Ovary (tissue), 3 donors: Measurements from ENCODE around the gene SESTD1.

Experiments used
- EP300 ChIP-seq: sonication (generic); formaldehyde crosslinking; IDR thresholded peaks from one replicate; pipeline ENCODE4 v1.6.1; 2017; ENCODE audit warnings: antibody characterized with exemption
- POLR2A ChIP-seq: fragments of 450-650 bp; IDR thresholded peaks from one replicate; pipeline ENCODE4 v1.6.1; 2017; ENCODE audit warnings: antibody characterized with exemption, mild to moderate bottlenecking, moderate library complexity
- TF ChIP-seq, protein P1 (sequence below), 3 donors: fragments of 450-650 bp in 2 of 3; fragments of 200-600 bp in 1 of 3; IDR thresholded peaks; one replicate each; pipeline versions ENCODE4 v1.5.1 to v1.8.0; 2016 to 2022; ENCODE audit warnings: antibody characterized with exemption in 3 of 3, mild to moderate bottlenecking in 1 of 3
- donor health status: DM: no; HTN: no; CAD: no.

- TF ChIP-seq, protein P1, sequence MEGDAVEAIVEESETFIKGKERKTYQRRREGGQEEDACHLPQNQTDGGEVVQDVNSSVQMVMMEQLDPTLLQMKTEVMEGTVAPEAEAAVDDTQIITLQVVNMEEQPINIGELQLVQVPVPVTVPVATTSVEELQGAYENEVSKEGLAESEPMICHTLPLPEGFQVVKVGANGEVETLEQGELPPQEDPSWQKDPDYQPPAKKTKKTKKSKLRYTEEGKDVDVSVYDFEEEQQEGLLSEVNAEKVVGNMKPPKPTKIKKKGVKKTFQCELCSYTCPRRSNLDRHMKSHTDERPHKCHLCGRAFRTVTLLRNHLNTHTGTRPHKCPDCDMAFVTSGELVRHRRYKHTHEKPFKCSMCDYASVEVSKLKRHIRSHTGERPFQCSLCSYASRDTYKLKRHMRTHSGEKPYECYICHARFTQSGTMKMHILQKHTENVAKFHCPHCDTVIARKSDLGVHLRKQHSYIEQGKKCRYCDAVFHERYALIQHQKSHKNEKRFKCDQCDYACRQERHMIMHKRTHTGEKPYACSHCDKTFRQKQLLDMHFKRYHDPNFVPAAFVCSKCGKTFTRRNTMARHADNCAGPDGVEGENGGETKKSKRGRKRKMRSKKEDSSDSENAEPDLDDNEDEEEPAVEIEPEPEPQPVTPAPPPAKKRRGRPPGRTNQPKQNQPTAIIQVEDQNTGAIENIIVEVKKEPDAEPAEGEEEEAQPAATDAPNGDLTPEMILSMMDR (IDR thresholded peaks at IDR 0.05) = no peak
- TF ChIP-seq EP300 (no peak), POLR2A (no peak)
Observed at GRCh38 chr2:179082697-179083096, 181.9 kb downstream of the SESTD1 start.
